HG02943 (cell line): ENCODE results near the gene ZNF648.
"Not testable (repeated sequence)": the region's sequence is repeated elsewhere in the genome, so short reads cannot be mapped to it uniquely, and the experiment has no call there.

Source experiments
- ATAC-seq: cut with Tn5 transposase; IDR thresholded peaks from one replicate; pipeline ENCODE4 v1.9.1; 2021; ENCODE audit warnings: mild to moderate bottlenecking, low read depth, moderate library complexity; ENCODE audit not compliant: unreplicated experiment

The ZNF648 gene

GRCh38 chr1:182032251-182032650 is 29.3 kb downstream of the ZNF648 start:
- no peak for ATAC-seq

- ATAC-seq, result peak; percentile 93
These were observed 31.9 kb downstream of the ZNF648 start for GRCh38 chr1:182029379-182030331.

- ATAC-seq, result no peak
These were observed 32.5 kb downstream of the ZNF648 start for GRCh38 chr1:182029002-182029378.

- ATAC-seq, result no peak
These were observed 46.2 kb downstream of the ZNF648 start for GRCh38 chr1:182015360-182015759.

- ATAC-seq, result not testable (repeated sequence)
These were observed 50.6 kb downstream of the ZNF648 start for GRCh38 chr1:182010800-182011370.

GRCh38 chr1:182005398-182005797 is 56.1 kb downstream of the ZNF648 start:
- ATAC-seq, result not testable (repeated sequence)

GRCh38 chr1:182004601-182005000 is 56.9 kb downstream of the ZNF648 start:
- ATAC-seq, result no peak
